ENCODE results near the gene DNAL1.

GRCh38 chr14:73637830-73638229 is 7.0 kb upstream of the DNAL1 start:
- TF ChIP-seq POLR2A (IDR thresholded peaks at IDR 0.05) (no peak), CTCF (IDR thresholded peaks at IDR 0.05) (no peak)
